BE2C (cell line): ENCODE data around the gene SLMAP.

Source experiments
- DNase-seq: peaks from one replicate; pipeline ENCODE4 v3.0.0-alpha.2; 2020
- H3K27me3 ChIP-seq: fragments of 250-450 bp; sonication (Bioruptor Pico); 2 replicates; pipeline ENCODE4 v1.5.1; 2020; ENCODE audit warnings: mild to moderate bottlenecking
- H3K36me3 ChIP-seq: fragments of 250-450 bp; sonication (Bioruptor Pico); 2 replicates; pipeline ENCODE4 v1.5.1; 2020; ENCODE audit warnings: mild to moderate bottlenecking
- H3K4me1 ChIP-seq: fragments of 250-450 bp; sonication (Bioruptor Pico); 2 replicates; pipeline ENCODE4 v1.5.1; 2020
- H3K4me3 ChIP-seq: 2 replicates; pipeline ENCODE4 v1.5.1; 2011; ENCODE audit warnings: low read depth, low read length
- H3K9me3 ChIP-seq: fragments of 250-450 bp; sonication (Bioruptor Pico); 2 replicates; pipeline ENCODE4 v1.5.1; 2020
- CTCF ChIP-seq: IDR thresholded peaks from 2 replicates; pipeline ENCODE4 v1.5.1; 2012; ENCODE audit warnings: mild to moderate bottlenecking, low read depth, low read length

The SLMAP gene

GRCh38 chr3:57791245-57791644 is 35.1 kb downstream of the SLMAP start:
- Histone ChIP-seq H3K4me1 (no peaks in the 10 kb centered on the region; the same call in 1 of the 2 replicates), H3K4me3 (no peak overlapping the region), H3K9me3 (no peaks in the 10 kb centered on the region), H3K27me3 (no peaks in the 10 kb centered on the region), H3K36me3 (no peaks in the 10 kb centered on the region)
- no peak for DNase-seq
- TF ChIP-seq CTCF = no peak

- DNase-seq = no peak
- Histone ChIP-seq H3K36me3 (no peaks in the 10 kb centered on the region), H3K4me3 (no peak overlapping the region), H3K27me3 (no peaks in the 10 kb centered on the region), H3K4me1 (no peaks in the 10 kb centered on the region; the same call in 1 of the 2 replicates), H3K9me3 (no peaks in the 10 kb centered on the region)
- TF ChIP-seq CTCF = no peak
These were observed 36.1 kb downstream of the SLMAP start for GRCh38 chr3:57792198-57792597.

- Histone ChIP-seq H3K27me3 (no peaks in the 10 kb centered on the region), H3K9me3 (no peaks in the 10 kb centered on the region), H3K36me3 (no peaks in the 10 kb centered on the region), H3K4me1 (no peaks in the 10 kb centered on the region), H3K4me3 (no peak overlapping the region)
- no peak for TF ChIP-seq CTCF
- no peak for DNase-seq
These were observed 37.7 kb downstream of the SLMAP start for GRCh38 chr3:57793737-57794187.

- no peaks in the 10 kb centered on the region for H3K9me3 ChIP-seq
- H3K27me3 ChIP-seq = no peaks in the 10 kb centered on the region
- H3K4me3 ChIP-seq = no peak overlapping the region
- no peak for TF ChIP-seq CTCF
- H3K4me1 ChIP-seq = no peaks in the 10 kb centered on the region
- H3K36me3 ChIP-seq = no peaks in the 10 kb centered on the region
- no peak for DNase-seq
These were observed 38.4 kb downstream of the SLMAP start for GRCh38 chr3:57794501-57794900.

- DNase-seq = no peak
These were observed 38.8 kb downstream of the SLMAP start for GRCh38 chr3:57794951-57795350.

GRCh38 chr3:57796261-57796660 is 40.2 kb downstream of the SLMAP start:
- Histone ChIP-seq H3K4me1 (no peaks in the 10 kb centered on the region), H3K27me3 (no peaks in the 10 kb centered on the region), H3K36me3 (no peaks in the 10 kb centered on the region), H3K4me3 (no peak overlapping the region), H3K9me3 (no peaks in the 10 kb centered on the region)
- DNase-seq = no peak
- TF ChIP-seq CTCF = no peak

More at GRCh38 chr3:57794951-57795350, 38.8 kb downstream of the SLMAP start:
- Histone ChIP-seq H3K9me3 (no peaks in the 10 kb centered on the region), H3K36me3 (no peaks in the 10 kb centered on the region), H3K27me3 (no peaks in the 10 kb centered on the region), H3K4me3 (no peak overlapping the region), H3K4me1 (no peaks in the 10 kb centered on the region)
- no peak for TF ChIP-seq CTCF
